Testis (tissue), 2 donors: ENCODE results near the gene TTC9C.

Source experiments
- POLR2A ChIP-seq: fragments of 450-650 bp; IDR thresholded peaks from one replicate; pipeline ENCODE4 v1.6.1; 2017; ENCODE audit warnings: antibody characterized with exemption, mild to moderate bottlenecking, moderate library complexity
- TF ChIP-seq, protein P1 (sequence below), 3 experiments: fragments of 450-650 bp in 2 of 3; fragments of 200-600 bp in 1 of 3; sonication (generic) in 1 of 3; IDR thresholded peaks; one replicate each; pipeline ENCODE4 v1.5.1; 2016 to 2019; ENCODE audit warnings: antibody characterized with exemption in 3 of 3, mild to moderate bottlenecking in 2 of 3, moderate library complexity in 1 of 3

- no peak for TF ChIP-seq POLR2A
- TF ChIP-seq, protein P1, sequence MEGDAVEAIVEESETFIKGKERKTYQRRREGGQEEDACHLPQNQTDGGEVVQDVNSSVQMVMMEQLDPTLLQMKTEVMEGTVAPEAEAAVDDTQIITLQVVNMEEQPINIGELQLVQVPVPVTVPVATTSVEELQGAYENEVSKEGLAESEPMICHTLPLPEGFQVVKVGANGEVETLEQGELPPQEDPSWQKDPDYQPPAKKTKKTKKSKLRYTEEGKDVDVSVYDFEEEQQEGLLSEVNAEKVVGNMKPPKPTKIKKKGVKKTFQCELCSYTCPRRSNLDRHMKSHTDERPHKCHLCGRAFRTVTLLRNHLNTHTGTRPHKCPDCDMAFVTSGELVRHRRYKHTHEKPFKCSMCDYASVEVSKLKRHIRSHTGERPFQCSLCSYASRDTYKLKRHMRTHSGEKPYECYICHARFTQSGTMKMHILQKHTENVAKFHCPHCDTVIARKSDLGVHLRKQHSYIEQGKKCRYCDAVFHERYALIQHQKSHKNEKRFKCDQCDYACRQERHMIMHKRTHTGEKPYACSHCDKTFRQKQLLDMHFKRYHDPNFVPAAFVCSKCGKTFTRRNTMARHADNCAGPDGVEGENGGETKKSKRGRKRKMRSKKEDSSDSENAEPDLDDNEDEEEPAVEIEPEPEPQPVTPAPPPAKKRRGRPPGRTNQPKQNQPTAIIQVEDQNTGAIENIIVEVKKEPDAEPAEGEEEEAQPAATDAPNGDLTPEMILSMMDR (IDR thresholded peaks at IDR 0.05), result no peak
Observed at GRCh38 chr11:62757846-62758788, 29.8 kb downstream of the TTC9C start.
